ENCODE data around the gene GAB1. TPM values are rescaled to one million over a fixed set of nuclear protein-coding genes. Genes with fewer than 3 reads are reported as not detected.

The GAB1 gene
- total RNA-seq, 4 donors from 2014 or later: 50.4 to 65.3 (median 63.7) TPM

DNA sequence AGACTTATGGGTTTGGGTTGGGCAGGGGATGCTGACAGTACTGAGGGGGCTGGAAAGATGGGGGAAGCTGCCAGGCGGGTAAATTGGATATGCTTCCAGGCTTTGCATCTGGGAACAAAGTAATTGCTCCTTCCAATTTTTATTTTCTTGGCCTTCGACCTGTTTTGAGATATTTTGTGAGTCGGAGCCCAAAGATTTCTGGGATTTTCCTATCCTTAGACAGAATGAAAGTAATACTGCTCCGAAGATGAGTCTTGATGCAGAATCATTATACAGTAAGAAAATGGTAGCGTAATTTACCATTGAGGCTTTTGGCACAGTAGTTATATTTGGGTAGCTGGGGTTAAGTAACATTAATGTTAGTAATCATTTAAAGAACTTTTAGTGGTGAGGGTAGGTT, 178.2 kb downstream of the GAB1 start:
- H3K36me3 ChIP-seq: no peaks in the 10 kb centered on the region

DNA sequence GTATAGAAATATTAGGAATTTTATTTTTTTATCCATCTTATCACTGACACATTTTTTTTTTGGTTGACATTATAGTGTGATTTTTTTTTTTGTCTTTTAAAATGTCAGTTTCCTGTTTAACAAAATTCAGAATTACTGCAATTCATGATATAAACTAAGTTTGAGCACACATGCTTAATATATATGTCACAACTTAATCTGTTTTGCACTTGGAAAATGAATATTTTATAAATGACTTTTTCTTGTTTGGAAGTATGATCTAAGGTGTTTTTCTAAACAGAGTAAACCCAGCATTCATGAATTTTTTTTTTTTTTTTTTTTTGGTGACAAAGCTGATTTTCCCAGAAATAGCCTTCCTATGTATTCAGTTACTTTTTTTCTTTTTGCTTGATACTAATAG, 179.2 kb downstream of the GAB1 start:
- TF ChIP-seq POLR2A (IDR thresholded peaks at IDR 0.05): no peak
- TF ChIP-seq, protein P1, sequence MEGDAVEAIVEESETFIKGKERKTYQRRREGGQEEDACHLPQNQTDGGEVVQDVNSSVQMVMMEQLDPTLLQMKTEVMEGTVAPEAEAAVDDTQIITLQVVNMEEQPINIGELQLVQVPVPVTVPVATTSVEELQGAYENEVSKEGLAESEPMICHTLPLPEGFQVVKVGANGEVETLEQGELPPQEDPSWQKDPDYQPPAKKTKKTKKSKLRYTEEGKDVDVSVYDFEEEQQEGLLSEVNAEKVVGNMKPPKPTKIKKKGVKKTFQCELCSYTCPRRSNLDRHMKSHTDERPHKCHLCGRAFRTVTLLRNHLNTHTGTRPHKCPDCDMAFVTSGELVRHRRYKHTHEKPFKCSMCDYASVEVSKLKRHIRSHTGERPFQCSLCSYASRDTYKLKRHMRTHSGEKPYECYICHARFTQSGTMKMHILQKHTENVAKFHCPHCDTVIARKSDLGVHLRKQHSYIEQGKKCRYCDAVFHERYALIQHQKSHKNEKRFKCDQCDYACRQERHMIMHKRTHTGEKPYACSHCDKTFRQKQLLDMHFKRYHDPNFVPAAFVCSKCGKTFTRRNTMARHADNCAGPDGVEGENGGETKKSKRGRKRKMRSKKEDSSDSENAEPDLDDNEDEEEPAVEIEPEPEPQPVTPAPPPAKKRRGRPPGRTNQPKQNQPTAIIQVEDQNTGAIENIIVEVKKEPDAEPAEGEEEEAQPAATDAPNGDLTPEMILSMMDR (IDR thresholded peaks at IDR 0.05): no peak
- H3K27ac ChIP-seq: peak overlapping the region in 1 of 2 donors; percentile 93
- intact Hi-C loops (cut with DNase I; ENCODE audit: low total_unique reads): no loop called here
- H3K27me3 ChIP-seq: no peaks in the 10 kb centered on the region
- H3K36me3 ChIP-seq: no peaks in the 10 kb centered on the region
- H3K4me1 ChIP-seq: peaks cover 4% of the 10 kb centered on the region in 2 donors
- H3K4me3 ChIP-seq: peak overlapping the region in 1 of 2 donors; percentile 92
- no peaks in the 10 kb centered on the region for H3K9me3 ChIP-seq
- DNase-seq: no peak

More for the DNA sequence above, 178.2 kb downstream of the GAB1 start:
- intact Hi-C loops (cut with DNase I; ENCODE audit: low total_unique reads): no loop called here
- TF ChIP-seq, protein P1 (IDR thresholded peaks at IDR 0.05): no peak
- TF ChIP-seq POLR2A (IDR thresholded peaks at IDR 0.05): no peak
- no peak for DNase-seq
- Histone ChIP-seq H3K27me3 (no peaks in the 10 kb centered on the region), H3K27ac (peak overlapping the region; percentile 93 to 97), H3K9me3 (no peaks in the 10 kb centered on the region), H3K4me1 (peaks cover 0 to 4% of the 10 kb centered on the region in 2 donors), H3K4me3 (peak overlapping the region; percentile 72 to 92)

DNA sequence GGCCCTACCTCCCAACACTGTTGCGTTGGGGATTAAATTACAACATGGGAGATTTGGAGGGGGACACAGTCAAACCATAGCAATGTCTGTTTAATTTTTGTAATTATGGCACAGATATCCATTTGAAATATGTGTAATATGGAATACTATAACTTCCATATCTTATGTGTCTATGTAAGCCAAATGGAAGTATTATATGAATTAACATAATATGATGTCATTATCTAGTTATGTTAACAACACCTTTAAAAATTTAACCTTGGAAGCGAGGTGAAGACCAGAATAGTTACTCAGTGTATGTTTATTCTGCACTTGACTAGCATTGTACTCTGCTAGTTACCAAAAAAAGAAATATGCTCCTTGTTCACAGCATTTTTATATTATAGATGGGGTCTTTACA, 181.1 kb downstream of the GAB1 start:
- Histone ChIP-seq H3K4me3 (no peak overlapping the region), H3K4me1 (peaks cover 4% of the 10 kb centered on the region in 2 donors), H3K36me3 (no peaks in the 10 kb centered on the region), H3K27ac (no peak overlapping the region), H3K9me3 (no peaks in the 10 kb centered on the region), H3K27me3 (no peaks in the 10 kb centered on the region)
- intact Hi-C loops (cut with DNase I; ENCODE audit: low total_unique reads): no loop called here
- no peak for TF ChIP-seq POLR2A (IDR thresholded peaks at IDR 0.05)
- TF ChIP-seq, protein P1 (IDR thresholded peaks at IDR 0.05): no peak
- DNase-seq: no peak

Small RNA genes lying within 50 kb of the gene (microRNA-seq; reads per million reads assigned to microRNA genes)
- not detected for gene MIR3139 (ENCODE audit: borderline microRNAs expressed, borderline replicate concordance)

Small RNA genes lying within 50 kb of the gene (small RNA-seq; reads per million reads assigned to genes)
- gene MIR3139: not detected
- gene RF00019: not detected

Other genes with a start within 250 kb of the GAB1 start
- gene USP38, start 152.0 kb upstream of the GAB1 start, total RNA-seq: 10 to 100 TPM in 3 of 4 donors, 1 to 10 TPM in 1; 6.7 to 34.9 (median 18.1) TPM
- gene SMARCA5, start 176.8 kb downstream of the GAB1 start, total RNA-seq: 10 to 100 TPM; 25.6 to 87.1 (median 63.9) TPM